Choroid plexus epithelial cell (primary cell): ENCODE results near the gene MYNN.

ENCODE experiments used
- DNase-seq: peaks from one replicate; pipeline ENCODE4 v3.0.0-alpha.2; 2010; ENCODE audit warnings: low read depth
- H3K4me3 ChIP-seq: 2 replicates; pipeline ENCODE4 v1.5.1; 2011; ENCODE audit warnings: low read depth, mild to moderate bottlenecking, control low read depth, low read length, moderate library complexity
- CTCF ChIP-seq: conservative IDR thresholded peaks from 2 replicates; pipeline ENCODE4 v1.5.1; 2011; ENCODE audit warnings: low read depth, mild to moderate bottlenecking, control low read depth, inconsistent platforms, low read length, moderate library complexity

The MYNN gene

DNA sequence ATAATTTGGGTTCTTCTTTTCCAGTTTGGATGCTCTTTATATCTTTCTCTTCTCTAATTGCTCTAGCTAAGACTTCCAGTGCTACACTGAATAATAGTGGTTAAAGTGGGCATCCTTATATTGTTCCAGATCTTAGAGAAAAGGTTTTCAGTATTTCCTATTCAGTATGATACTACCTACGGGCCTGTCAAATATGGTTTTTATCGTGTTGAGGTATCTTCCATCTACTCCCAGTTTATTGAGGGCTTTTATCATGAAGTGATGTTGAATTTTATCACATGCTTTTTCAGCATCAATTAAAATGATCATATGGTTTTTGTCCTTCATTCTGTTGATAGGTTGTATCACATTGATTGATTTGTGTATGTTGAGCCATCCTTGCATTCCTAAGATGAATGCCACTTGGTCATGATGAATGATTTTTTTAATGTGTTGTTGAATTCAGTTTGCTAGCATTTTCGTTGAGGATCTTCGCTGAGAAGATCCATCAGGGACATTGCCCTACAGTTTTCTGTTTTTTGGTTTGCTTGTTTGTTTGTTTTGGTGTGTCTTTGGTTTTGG, 42.5 kb downstream of the MYNN start:
- DNase-seq = no peak
- H3K4me3 ChIP-seq = no peak overlapping the region
- no peak for TF ChIP-seq CTCF

GRCh38 chr3:169818316-169818715, 45.1 kb downstream of the MYNN start:
- no peak overlapping the region for H3K4me3 ChIP-seq
- TF ChIP-seq CTCF = no peak
- DNase-seq = peak; percentile 65

- no peak overlapping the region for H3K4me3 ChIP-seq
- TF ChIP-seq CTCF = no peak
- no peak for DNase-seq
Observed at GRCh38 chr3:169822091-169822490, 48.9 kb downstream of the MYNN start.

GRCh38 chr3:169822540-169822939, 49.3 kb downstream of the MYNN start:
- TF ChIP-seq CTCF = no peak
- no peak overlapping the region for H3K4me3 ChIP-seq
- no peak for DNase-seq

DNA sequence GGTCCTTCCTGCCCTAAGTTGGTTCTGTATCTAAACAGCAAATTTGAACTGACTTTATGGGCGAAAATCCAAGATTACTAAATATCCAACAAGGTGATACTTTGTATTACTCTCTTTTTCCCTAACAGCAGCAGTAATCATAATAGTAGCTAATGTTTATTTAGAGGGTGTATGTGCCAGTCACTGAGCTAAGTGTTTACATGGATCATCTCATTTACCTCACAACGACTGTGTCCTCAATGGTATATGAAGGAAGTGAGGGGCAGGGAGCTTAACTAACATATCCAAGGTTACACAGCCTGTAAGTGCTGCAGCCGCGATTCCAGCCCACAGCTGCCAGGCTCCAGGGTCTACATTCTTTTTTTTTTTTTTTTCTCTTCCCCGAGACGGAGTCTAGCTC, 49.8 kb downstream of the MYNN start:
- no peak overlapping the region for H3K4me3 ChIP-seq
- DNase-seq = no peak
- no peak for TF ChIP-seq CTCF

DNA sequence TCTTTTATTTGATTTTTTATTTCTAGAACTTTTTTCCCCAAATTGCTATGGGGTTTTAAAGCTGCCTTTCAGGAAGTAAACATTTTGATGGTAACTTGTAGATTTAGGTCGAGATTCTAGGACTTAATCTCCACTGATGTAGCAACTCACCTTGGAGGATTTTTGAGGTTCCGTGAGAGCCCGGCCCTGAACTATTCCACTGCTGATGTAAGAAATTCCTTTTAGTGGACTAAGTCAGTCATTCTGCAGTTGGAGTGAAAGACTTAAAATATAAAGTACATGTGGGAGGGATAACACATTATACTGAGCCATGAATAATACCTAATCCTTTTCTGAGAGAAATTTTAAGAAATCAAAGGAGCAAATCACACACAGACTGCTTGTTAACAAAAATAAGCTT, 52.1 kb downstream of the MYNN start:
- no peak for TF ChIP-seq CTCF
- H3K4me3 ChIP-seq = no peak overlapping the region
- no peak for DNase-seq

- no peak for TF ChIP-seq CTCF
- no peak overlapping the region for H3K4me3 ChIP-seq
- no peak for DNase-seq
Observed at GRCh38 chr3:169827712-169828111, 54.5 kb downstream of the MYNN start.
